DND-41 (cell line): ENCODE data around the gene CEBPE.
A peak's percentile ranks its signal among the peaks of the same experiment; 100 is the strongest.

Source experiments
- ATAC-seq: fragments of 200-7000 bp; cut with Tn5 transposase; 3 replicates; pipeline ENCODE4 v1.9.1; 2021; ENCODE audit warnings: low read depth; ENCODE audit not compliant: insufficient read depth
- DNase-seq: peaks from one replicate; pipeline ENCODE4 v3.0.0-alpha.2; 2020
- H2AFZ ChIP-seq: 2 replicates; pipeline ENCODE4 v1.6.0; 2012; ENCODE audit warnings: low read depth, low read length
- H3K27ac ChIP-seq: 2 replicates; pipeline ENCODE4 v1.5.1; 2012; ENCODE audit warnings: low read length, inconsistent platforms
- H3K27me3 ChIP-seq: fragments of 200-600 bp; sonication (generic); 2 replicates; pipeline ENCODE4 v1.6.0; 2012; ENCODE audit warnings: low read length, mild to moderate bottlenecking, inconsistent platforms; ENCODE audit not compliant: insufficient read depth, poor library complexity
- H3K36me3 ChIP-seq: 2 replicates; pipeline ENCODE4 v1.5.1; 2012; ENCODE audit warnings: low read length, inconsistent platforms; ENCODE audit not compliant: insufficient read depth
- H3K4me1 ChIP-seq: 2 replicates; pipeline ENCODE4 v1.5.1; 2012; ENCODE audit warnings: mild to moderate bottlenecking, low read length; ENCODE audit not compliant: insufficient read depth
- H3K4me2 ChIP-seq: 2 replicates; pipeline ENCODE4 v1.6.0; 2012; ENCODE audit warnings: mild to moderate bottlenecking, moderate library complexity, low read length, inconsistent platforms; ENCODE audit not compliant: insufficient read depth
- H3K4me3 ChIP-seq, 2 experiments: fragments of 200-600 bp in 1 of 2; shearing (Covaris generic) in 1 of 2; 2 replicates each; pipeline ENCODE4 v1.5.1; 2012 to 2016; ENCODE audit warnings: inconsistent platforms in 2 of 2, low read length in 2 of 2, mild to moderate bottlenecking in 2 of 2, low read depth in 1 of 2, moderate library complexity in 1 of 2
- H3K79me2 ChIP-seq: 2 replicates; pipeline ENCODE4 v1.6.0; 2012; ENCODE audit warnings: low read length, inconsistent platforms; ENCODE audit not compliant: insufficient read depth
- H3K9ac ChIP-seq: 2 replicates; pipeline ENCODE4 v1.6.0; 2012; ENCODE audit warnings: low read depth, mild to moderate bottlenecking, inconsistent platforms, low read length, moderate library complexity
- H3K9me3 ChIP-seq: 2 replicates; pipeline ENCODE4 v1.5.1; 2012; ENCODE audit warnings: low read length, moderate library complexity, mild to moderate bottlenecking, inconsistent platforms; ENCODE audit not compliant: insufficient read depth, severe bottlenecking
- H4K20me1 ChIP-seq: 2 replicates; pipeline ENCODE4 v1.6.0; 2012; ENCODE audit warnings: low read length; ENCODE audit not compliant: insufficient read depth
- CTCF ChIP-seq: IDR thresholded peaks from 2 replicates; pipeline ENCODE4 v1.5.1; 2012; ENCODE audit warnings: borderline replicate concordance, low read length, moderate library complexity, mild to moderate bottlenecking; ENCODE audit not compliant: poor library complexity, severe bottlenecking; ENCODE audit errors: extremely low read depth
- EZH2 ChIP-seq: IDR thresholded peaks from 3 replicates; pipeline ENCODE4 v1.6.1; 2012; ENCODE audit warnings: borderline replicate concordance, low read depth, mild to moderate bottlenecking, moderate library complexity, low read length, inconsistent platforms; ENCODE audit not compliant: severe bottlenecking

CEBPE gene

GRCh38 chr14:23071921-23072539 lies 47.0 kb downstream of the CEBPE start:
- ATAC-seq, result no peak
- peaks cover 67% of the 10 kb centered on the region for H3K36me3 ChIP-seq
- H3K27ac ChIP-seq, result peak overlapping the region; percentile 78
- H3K9me3 ChIP-seq, result no peaks in the 10 kb centered on the region
- H3K9ac ChIP-seq, result peak overlapping the region; percentile 70
- H3K27me3 ChIP-seq, result no peaks in the 10 kb centered on the region
- peaks cover 49% of the 10 kb centered on the region for H3K79me2 ChIP-seq
- peak overlapping the region; percentile 92 for H3K4me2 ChIP-seq
- peaks cover 24% of the 10 kb centered on the region for H4K20me1 ChIP-seq
- H2AFZ ChIP-seq, result 0 out of 2 replicates have a peak overlapping the region, but pooled peaks have one; percentile 1
- peak overlapping the region in 1 of 2 experiments; percentile 75; a peak in 3 of 4 replicates for H3K4me3 ChIP-seq
- DNase-seq, result no peak
- peaks cover 40% of the 10 kb centered on the region for H3K4me1 ChIP-seq
- TF ChIP-seq CTCF (no peak), EZH2 (no peak)

- peak overlapping the region; percentile 73 to 75 for H3K4me3 ChIP-seq
- H3K27me3 ChIP-seq, result no peaks in the 10 kb centered on the region
- peaks cover 29% of the 10 kb centered on the region for H4K20me1 ChIP-seq
- H3K4me1 ChIP-seq, result peaks cover 40% of the 10 kb centered on the region
- peak overlapping the region; percentile 73 for H2AFZ ChIP-seq
- H3K4me2 ChIP-seq, result peak overlapping the region; percentile 92
- peak; percentile 89 for DNase-seq
- TF ChIP-seq EZH2 (no peak), CTCF (no peak)
- peak overlapping the region; percentile 78 for H3K27ac ChIP-seq
- ATAC-seq, result peak; percentile 95
- H3K79me2 ChIP-seq, result peaks cover 55% of the 10 kb centered on the region
- peaks cover 66% of the 10 kb centered on the region for H3K36me3 ChIP-seq
- H3K9me3 ChIP-seq, result no peaks in the 10 kb centered on the region
- peak overlapping the region; percentile 70 for H3K9ac ChIP-seq
These were observed 47.7 kb downstream of the CEBPE start for GRCh38 chr14:23071244-23071920.

GRCh38 chr14:23070262-23071129 lies 48.6 kb downstream of the CEBPE start:
- Histone ChIP-seq H2AFZ (no peak overlapping the region), H3K9me3 (no peaks in the 10 kb centered on the region), H3K9ac (peak overlapping the region; percentile 70), H3K27ac (peak overlapping the region; percentile 78), H3K36me3 (peaks cover 66% of the 10 kb centered on the region), H3K4me3 (peak overlapping the region; percentile 73 to 75), H3K4me1 (peaks cover 40% of the 10 kb centered on the region), H3K27me3 (no peaks in the 10 kb centered on the region), H3K79me2 (peaks cover 57% of the 10 kb centered on the region), H3K4me2 (peak overlapping the region; percentile 92), H4K20me1 (peaks cover 38% of the 10 kb centered on the region)
- ATAC-seq, result no peak
- no peak for TF ChIP-seq CTCF
- TF ChIP-seq EZH2, result no peak
- DNase-seq, result no peak
